H9 (cell line): ENCODE results near the gene GFPT1. TPM values are rescaled to one million over a fixed set of nuclear protein-coding genes. Genes with fewer than 3 reads are reported as not detected.

Source experiments
- DNase-seq: peaks from one replicate; pipeline ENCODE4 v3.0.0-alpha.2; 2017
- H2AFZ ChIP-seq: one replicate; pipeline ENCODE4 v1.6.1; 2013; ENCODE audit warnings: mild to moderate bottlenecking, low read length, control low read depth, moderate library complexity
- H2AK5ac ChIP-seq: 2 replicates; pipeline ENCODE4 v1.6.1; 2013; ENCODE audit warnings: low read length, control low read depth, mixed read lengths; ENCODE audit not compliant: insufficient read length
- H2BK120ac ChIP-seq: one replicate; pipeline ENCODE4 v1.6.1; 2013; ENCODE audit warnings: low read depth, mild to moderate bottlenecking, low read length, control low read depth, inconsistent platforms; ENCODE audit not compliant: poor library complexity, severe bottlenecking
- H2BK12ac ChIP-seq: 2 replicates; pipeline ENCODE4 v1.6.1; 2013; ENCODE audit warnings: low read length, control low read depth, mixed read lengths, low read depth; ENCODE audit not compliant: insufficient read length
- H2BK15ac ChIP-seq: 2 replicates; pipeline ENCODE4 v1.6.1; 2013; ENCODE audit warnings: low read depth, low read length, control low read depth
- H2BK20ac ChIP-seq: one replicate; pipeline ENCODE4 v1.6.1; 2013; ENCODE audit warnings: low read depth, mild to moderate bottlenecking, low read length, control low read depth, inconsistent platforms; ENCODE audit not compliant: poor library complexity, severe bottlenecking
- H2BK5ac ChIP-seq: 2 replicates; pipeline ENCODE4 v1.6.1; 2013; ENCODE audit warnings: low read length, control low read depth, mixed read lengths; ENCODE audit not compliant: insufficient read length
- H3K14ac ChIP-seq: 2 replicates; pipeline ENCODE4 v1.6.1; 2013; ENCODE audit warnings: low read length, control low read depth; ENCODE audit not compliant: insufficient read depth
- H3K18ac ChIP-seq: 2 replicates; pipeline ENCODE4 v1.6.1; 2013; ENCODE audit warnings: low read depth, mild to moderate bottlenecking, mixed read lengths, low read length, control low read depth; ENCODE audit not compliant: insufficient read length
- H3K23ac ChIP-seq: 2 replicates; pipeline ENCODE4 v1.6.1; 2013; ENCODE audit warnings: low read length, control low read depth, mixed read lengths, low read depth; ENCODE audit not compliant: insufficient read length
- H3K23me2 ChIP-seq: 2 replicates; pipeline ENCODE4 v1.6.1; 2013; ENCODE audit warnings: low read depth, mild to moderate bottlenecking, mixed read lengths, low read length, control low read depth; ENCODE audit not compliant: insufficient read length, poor library complexity, severe bottlenecking
- H3K27ac ChIP-seq: 2 replicates; pipeline ENCODE4 v1.5.1; 2013; ENCODE audit warnings: low read length, control low read depth, mixed read lengths, low read depth; ENCODE audit not compliant: insufficient read length
- H3K27me3 ChIP-seq: 2 replicates; pipeline ENCODE4 v1.6.1; 2013; ENCODE audit warnings: low read length, control low read depth, inconsistent platforms; ENCODE audit not compliant: insufficient read depth
- H3K4ac ChIP-seq: 2 replicates; pipeline ENCODE4 v1.6.1; 2013; ENCODE audit warnings: low read depth, mild to moderate bottlenecking, control low read depth, inconsistent platforms, low read length, moderate library complexity
- H3K4me1 ChIP-seq: 2 replicates; pipeline ENCODE4 v1.6.1; 2013; ENCODE audit warnings: low read length, control low read depth, inconsistent platforms; ENCODE audit not compliant: insufficient read depth
- H3K4me2 ChIP-seq: 2 replicates; pipeline ENCODE4 v1.6.1; 2013; ENCODE audit warnings: low read length, control low read depth, mixed read lengths; ENCODE audit not compliant: insufficient read length, insufficient read depth
- H3K56ac ChIP-seq: 2 replicates; pipeline ENCODE4 v1.6.1; 2013; ENCODE audit warnings: low read depth, mild to moderate bottlenecking, mixed read lengths, low read length, control low read depth; ENCODE audit not compliant: insufficient read length
- H3K79me1 ChIP-seq: 2 replicates; pipeline ENCODE4 v1.6.1; 2013; ENCODE audit warnings: low read depth, mild to moderate bottlenecking, moderate library complexity, low read length, control low read depth, inconsistent platforms; ENCODE audit not compliant: insufficient read depth, poor library complexity, severe bottlenecking
- H3K79me2 ChIP-seq: 2 replicates; pipeline ENCODE4 v1.6.1; 2013; ENCODE audit warnings: low read length, control low read depth, inconsistent platforms; ENCODE audit not compliant: insufficient read depth
- H3K9ac ChIP-seq: 2 replicates; pipeline ENCODE4 v1.6.1; 2013; ENCODE audit warnings: low read length, control low read depth, mixed read lengths; ENCODE audit not compliant: insufficient read length; ENCODE audit errors: extremely low read depth
- H3K9me3 ChIP-seq: one replicate; pipeline ENCODE4 v1.6.1; 2013; ENCODE audit warnings: low read depth, low read length, inconsistent platforms; ENCODE audit not compliant: control insufficient read depth
- H3T11ph ChIP-seq: one replicate; pipeline ENCODE4 v1.6.1; 2013; ENCODE audit warnings: mild to moderate bottlenecking, low read length, control low read depth, inconsistent platforms
- H4K20me1 ChIP-seq: one replicate; pipeline ENCODE4 v1.6.1; 2013; ENCODE audit not compliant: control insufficient read depth, insufficient read length, insufficient read depth
- H4K5ac ChIP-seq: 2 replicates; pipeline ENCODE4 v1.6.1; 2013; ENCODE audit warnings: low read depth, mild to moderate bottlenecking, mixed read lengths, low read length, control low read depth; ENCODE audit not compliant: insufficient read length
- H4K8ac ChIP-seq: replicated peaks from 2 replicates; pipeline ENCODE4 v1.6.1; 2013; ENCODE audit warnings: low read length, control low read depth, mixed read lengths, low read depth; ENCODE audit not compliant: insufficient read length
- H4K91ac ChIP-seq: 2 replicates; pipeline ENCODE4 v1.6.1; 2013; ENCODE audit warnings: low read depth, mild to moderate bottlenecking, moderate library complexity, mixed read lengths, low read length, control low read depth; ENCODE audit not compliant: insufficient read length
- H3K27ac Mint-ChIP-seq, 3 experiments: 2 replicates in 2 of 3; 3 replicates in 1 of 3; pipeline ENCODE4 v1.8.0; 2020 to 2021; ENCODE audit warnings: mixed read lengths in 3 of 3, mild to moderate bottlenecking in 1 of 3, moderate library complexity in 1 of 3
- H3K27me3 Mint-ChIP-seq: 2 replicates; pipeline ENCODE4 v1.8.0; 2021; ENCODE audit warnings: low read depth, mild to moderate bottlenecking, moderate library complexity, mixed read lengths
- H3K36me3 Mint-ChIP-seq, 3 experiments: 2 replicates in 2 of 3; 3 replicates in 1 of 3; pipeline ENCODE4 v1.8.0; 2020 to 2021; ENCODE audit warnings: low read depth in 3 of 3, mixed read lengths in 3 of 3; ENCODE audit not compliant: insufficient read depth in 1 of 3
- H3K4me1 Mint-ChIP-seq, 2 experiments: 2 replicates each; pipeline ENCODE4 v1.8.0; 2020; ENCODE audit warnings: mixed read lengths in 2 of 2
- H3K4me3 Mint-ChIP-seq, 2 experiments: 2 replicates in 1 of 2; 3 replicates in 1 of 2; pipeline ENCODE4 v1.8.0; 2020 to 2021; ENCODE audit warnings: mild to moderate bottlenecking in 2 of 2, mixed read lengths in 2 of 2, moderate library complexity in 1 of 2
- H3K9me3 Mint-ChIP-seq, 2 experiments: 2 replicates in 1 of 2; 3 replicates in 1 of 2; pipeline ENCODE4 v1.8.0; 2020; ENCODE audit warnings: mild to moderate bottlenecking in 2 of 2, mixed read lengths in 2 of 2, moderate library complexity in 1 of 2
- CTCF ChIP-seq: fragments of 200-600 bp; sonication (generic); conservative IDR thresholded peaks from 3 replicates; pipeline ENCODE4 v1.8.0; 2021; ENCODE audit warnings: antibody characterized with exemption, mild to moderate bottlenecking
- WGBS: extraction: QIAGEN DNeasy Blood & Tissue Kit; methylation state at CpG from one replicate; pipeline ENCODE4 v1.1.7; 2013; ENCODE audit warnings: missing lambda C conversion rate, low lambda C conversion rate, mixed read lengths; ENCODE audit not compliant: insufficient read length; ENCODE audit errors: extremely low coverage; 5-methylcytosine and 5-hydroxymethylcytosine counted together
- total RNA-seq: library from RNA; stranded (reverse); gene quantifications from 2 replicates; pipeline ENCODE4 v1.2.1, GENCODE V29; 2021

The GFPT1 gene
- total RNA-seq, 1 experiment from 2014 or later: 84.4 TPM

GRCh38 chr2:69395866-69396265 lies 8.8 kb upstream of the GFPT1 start:
- Histone ChIP-seq H2BK120ac (no peak overlapping the region), H3K4me1 (no peaks in the 10 kb centered on the region), H3K4ac (no peak overlapping the region), H2AFZ (no peak overlapping the region), H3K14ac (no peak overlapping the region), H2BK20ac (no peak overlapping the region), H3K23me2 (no peaks in the 10 kb centered on the region), H2BK15ac (no peak overlapping the region), H3K56ac (no peak overlapping the region), H2BK12ac (no peak overlapping the region), H3K27ac (no peak overlapping the region), H3K18ac (no peak overlapping the region), H3T11ph (no peak overlapping the region), H3K9ac (no peak overlapping the region), H3K4me2 (no peak overlapping the region), H4K5ac (no peak overlapping the region), H4K8ac (no peak overlapping the region), H4K91ac (no peak overlapping the region), H3K23ac (no peak overlapping the region), H3K79me2 (no peaks in the 10 kb centered on the region), H3K79me1 (no peaks in the 10 kb centered on the region), H2BK5ac (no peak overlapping the region), H3K9me3 (no peaks in the 10 kb centered on the region), H3K27me3 (no peaks in the 10 kb centered on the region), H2AK5ac (no peak overlapping the region), H4K20me1 (no peaks in the 10 kb centered on the region)
- no CpG with 5 or more reads among the region's 1 CpG for WGBS
- H3K36me3 Mint-ChIP-seq: peaks cover 7 to 45% (median 17%) of the 10 kb centered on the region in 3 experiments; a peak in 6 of 7 replicates
- no peak for TF ChIP-seq CTCF
- H3K9me3 Mint-ChIP-seq: no peaks in the 10 kb centered on the region; a peak in 1 of 5 replicates
- DNase-seq: no peak
- H3K27me3 Mint-ChIP-seq: no peaks in the 10 kb centered on the region
- no peaks in the 10 kb centered on the region for H3K4me1 Mint-ChIP-seq
- no peak overlapping the region for H3K4me3 Mint-ChIP-seq
- H3K27ac Mint-ChIP-seq: no peak overlapping the region
